GM21619 (cell line): ENCODE measurements around the gene SMAD6.
"Not testable (repeated sequence)": the region's sequence is repeated elsewhere in the genome, so short reads cannot be mapped to it uniquely, and the experiment has no call there.

Experiments used
- ATAC-seq: cut with Tn5 transposase; IDR thresholded peaks from one replicate; pipeline ENCODE4 v1.9.1; 2021; ENCODE audit not compliant: unreplicated experiment

Gene SMAD6

GRCh38 chr15:66819084-66819483 is 117.0 kb downstream of the SMAD6 start:
- ATAC-seq, result peak; percentile 77

GRCh38 chr15:66820481-66821176 is 118.6 kb downstream of the SMAD6 start:
- no peak for ATAC-seq

- ATAC-seq, result no peak
Measured at GRCh38 chr15:66821307-66821706, 119.3 kb downstream of the SMAD6 start.

GRCh38 chr15:66822114-66822513 is 120.1 kb downstream of the SMAD6 start:
- ATAC-seq, result no peak

- no peak for ATAC-seq
Measured at GRCh38 chr15:66822576-66822975, 120.5 kb downstream of the SMAD6 start.

- ATAC-seq, result no peak
Measured at GRCh38 chr15:66823601-66824000, 121.6 kb downstream of the SMAD6 start.

- ATAC-seq, result no peak
Measured at GRCh38 chr15:66824424-66824823, 122.4 kb downstream of the SMAD6 start.

- no peak for ATAC-seq
Measured at GRCh38 chr15:66825139-66825538, 123.1 kb downstream of the SMAD6 start.

GRCh38 chr15:66825731-66826130 is 123.7 kb downstream of the SMAD6 start:
- no peak for ATAC-seq

- ATAC-seq, result no peak
Measured at GRCh38 chr15:66826507-66826906, 124.5 kb downstream of the SMAD6 start.

GRCh38 chr15:66827039-66827697 is 125.1 kb downstream of the SMAD6 start:
- no peak for ATAC-seq

GRCh38 chr15:66827698-66828055 is 125.6 kb downstream of the SMAD6 start:
- no peak for ATAC-seq

- ATAC-seq, result not testable (repeated sequence)
Measured at GRCh38 chr15:66828817-66829541, 126.9 kb downstream of the SMAD6 start.

- no peak for ATAC-seq
Measured at GRCh38 chr15:66829551-66830121, 127.6 kb downstream of the SMAD6 start.

GRCh38 chr15:66830358-66830757 is 128.3 kb downstream of the SMAD6 start:
- ATAC-seq, result no peak

- no peak for ATAC-seq
Measured at GRCh38 chr15:66830823-66831222, 128.8 kb downstream of the SMAD6 start.

GRCh38 chr15:66831289-66831688 is 129.3 kb downstream of the SMAD6 start:
- ATAC-seq, result no peak

- ATAC-seq, result no peak
Measured at GRCh38 chr15:66831801-66832390, 129.9 kb downstream of the SMAD6 start.
